Omental fat pad (tissue), 4 donors: ENCODE results near the gene PEPD. TPM values are rescaled to one million over a fixed set of nuclear protein-coding genes. Genes with fewer than 3 reads are reported as not detected.

ENCODE experiments used
- ATAC-seq: fragments of 150-250 bp; one replicate; pipeline ENCODE4 v1.9.1; 2016; ENCODE audit warnings: mild to moderate bottlenecking, moderate library complexity; ENCODE audit not compliant: low FRiP score
- DNase-seq: peaks from one replicate; pipeline ENCODE4 v3.0.0-alpha.2; 2019; ENCODE audit warnings: low spot score
- CTCF ChIP-seq, 3 donors: fragments of 450-650 bp; IDR thresholded peaks; one replicate each; pipeline ENCODE4 v1.5.1; 2016 to 2017; ENCODE audit warnings: antibody characterized with exemption in 3 of 3, mild to moderate bottlenecking in 3 of 3, moderate library complexity in 2 of 3
- total RNA-seq, 4 donors: library from RNA; depleted of rRNA; stranded (reverse); fragments of >200 nt; gene quantifications; one replicate each; pipeline ENCODE4 v1.1.0, GENCODE V29; 2016

Gene PEPD
- total RNA-seq, 4 donors from 2014 or later = 78.9 to 99.3 (median 89.8) TPM

DNA sequence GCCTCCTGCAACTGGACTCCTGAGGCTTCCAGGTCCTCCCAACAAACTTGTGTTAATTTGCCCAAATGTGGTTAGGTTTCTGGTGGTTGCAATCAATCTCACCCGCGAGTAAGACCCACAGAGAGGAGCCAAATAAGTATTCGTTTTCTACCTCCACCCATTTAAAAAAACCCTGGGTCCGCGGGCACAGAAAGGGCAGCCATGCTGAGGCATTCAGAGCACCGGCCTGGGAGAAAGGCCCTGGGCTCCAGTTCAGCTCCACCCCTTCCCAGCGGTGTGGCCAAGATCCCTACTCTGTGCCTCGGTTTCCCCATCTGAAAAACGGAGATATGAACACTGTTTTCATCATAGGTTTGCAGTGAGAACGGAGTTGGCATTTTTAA lies 56.9 kb downstream of the PEPD start:
- ATAC-seq (no peak), DNase-seq (no peak)
- no peak for TF ChIP-seq CTCF (IDR thresholded peaks at IDR 0.05)

- no peak for ATAC-seq
- DNase-seq = no peak
- TF ChIP-seq CTCF (IDR thresholded peaks at IDR 0.05) = no peak
Measured at GRCh38 chr19:33464010-33464732, 57.4 kb downstream of the PEPD start.

GRCh38 chr19:33463199-33463598 lies 58.4 kb downstream of the PEPD start:
- no peak for TF ChIP-seq CTCF (IDR thresholded peaks at IDR 0.05)
- no peak for DNase-seq

DNA sequence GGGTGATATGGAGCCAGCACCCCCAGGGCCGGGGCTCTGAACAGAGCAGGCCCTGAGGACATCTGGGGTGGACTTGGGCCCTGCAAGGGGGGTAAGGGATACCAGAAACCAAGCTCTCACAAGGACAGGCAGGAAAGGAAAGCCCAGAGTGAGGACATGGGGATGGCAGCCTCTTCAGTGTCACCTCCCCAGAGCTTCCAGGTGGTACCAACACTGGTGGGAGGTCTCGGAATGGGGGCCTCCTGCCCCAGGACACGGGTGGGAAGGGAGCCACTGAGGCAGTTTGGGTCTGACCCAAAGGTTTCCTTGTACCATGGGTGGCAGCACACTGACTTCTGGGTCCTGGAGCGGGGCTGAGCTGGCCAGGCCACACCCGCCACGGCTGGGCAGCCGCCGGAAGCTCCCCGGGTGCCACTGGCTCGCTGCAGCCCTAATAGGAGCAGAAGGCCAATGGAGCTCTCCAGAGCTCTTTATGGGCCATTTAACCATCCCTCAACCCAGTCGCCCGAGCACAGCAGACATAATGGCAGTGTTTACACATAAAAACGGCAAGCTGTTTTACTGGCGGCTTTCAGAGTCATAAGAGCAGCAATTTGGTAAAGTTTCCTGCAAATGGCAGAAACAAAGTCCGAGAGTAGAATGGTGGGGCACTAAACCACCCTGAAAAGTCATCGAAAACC lies 59.3 kb downstream of the PEPD start:
- no peak for TF ChIP-seq CTCF (IDR thresholded peaks at IDR 0.05)
- no peak for ATAC-seq
- DNase-seq = no peak

More at GRCh38 chr19:33463199-33463598, 58.4 kb downstream of the PEPD start:
- ATAC-seq = no peak

DNA sequence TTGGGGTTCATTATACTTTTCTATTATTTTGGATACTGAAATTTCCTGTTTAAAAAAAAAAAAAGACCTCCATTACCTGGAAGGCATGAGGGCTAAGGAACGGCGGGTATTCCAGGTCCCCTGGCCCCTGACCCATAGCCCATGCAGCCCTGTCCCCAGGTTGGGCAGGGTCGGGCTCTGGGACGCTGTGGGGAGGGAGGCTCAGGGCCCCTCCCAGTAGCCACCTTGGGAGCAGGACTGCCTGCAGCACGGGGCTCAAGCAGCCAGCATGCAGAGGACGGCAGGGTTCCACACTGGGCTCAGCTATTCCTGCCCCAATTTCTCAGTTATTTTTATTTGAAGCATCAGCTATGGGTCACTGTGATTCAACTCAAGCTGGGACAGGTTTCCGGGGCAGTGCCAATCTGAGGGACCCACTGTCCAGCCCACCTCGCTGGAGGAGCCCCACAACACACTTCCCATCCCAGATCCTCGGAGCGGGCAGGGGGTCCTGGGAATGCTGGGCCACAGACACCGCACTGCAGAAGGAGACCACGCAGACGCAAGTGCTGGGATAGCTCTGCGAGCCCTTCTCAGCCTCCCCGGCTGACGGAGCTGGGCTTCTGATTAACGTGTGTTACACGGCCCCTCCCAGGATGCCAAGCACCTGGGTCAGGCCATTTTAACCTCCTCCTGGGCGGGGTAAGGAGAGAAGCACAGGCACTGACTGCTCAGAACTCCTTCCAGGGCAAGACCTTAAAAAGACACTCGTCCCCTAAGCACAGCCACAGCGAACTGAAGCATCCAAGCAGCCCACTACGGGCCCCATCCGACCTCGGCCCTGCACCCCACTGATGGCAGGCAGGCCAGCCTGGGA lies 60.1 kb downstream of the PEPD start:
- DNase-seq (no peak), ATAC-seq (no peak)
- no peak for TF ChIP-seq CTCF (IDR thresholded peaks at IDR 0.05)

- ATAC-seq (no peak), DNase-seq (no peak)
- TF ChIP-seq CTCF (IDR thresholded peaks at IDR 0.05) = no peak
Measured at GRCh38 chr19:33460221-33460908, 61.2 kb downstream of the PEPD start.
